Coronary artery (tissue), 2 donors: Measurements from ENCODE around the gene SLFNL1.
A peak's percentile ranks its signal among the peaks of the same experiment; 100 is the strongest.

Source experiments
- DNase-seq: peaks from one replicate; pipeline ENCODE4 v3.0.0-alpha.2; 2017; ENCODE audit warnings: low spot score
- H3K27ac ChIP-seq, 2 donors: fragments of 200-600 bp; sonication (generic); one replicate each; pipeline ENCODE4 v1.5.1; 2016 to 2019
- H3K4me3 ChIP-seq: fragments of 200-600 bp; sonication (generic); 2 replicates; pipeline ENCODE4 v1.5.1; 2016; ENCODE audit warnings: mild to moderate bottlenecking, moderate library complexity
- TF ChIP-seq, protein P1 (sequence below): fragments of 200-600 bp; sonication (generic); IDR thresholded peaks from one replicate; pipeline ENCODE4 v1.5.1; 2019; ENCODE audit warnings: antibody characterized with exemption

Gene SLFNL1

DNA sequence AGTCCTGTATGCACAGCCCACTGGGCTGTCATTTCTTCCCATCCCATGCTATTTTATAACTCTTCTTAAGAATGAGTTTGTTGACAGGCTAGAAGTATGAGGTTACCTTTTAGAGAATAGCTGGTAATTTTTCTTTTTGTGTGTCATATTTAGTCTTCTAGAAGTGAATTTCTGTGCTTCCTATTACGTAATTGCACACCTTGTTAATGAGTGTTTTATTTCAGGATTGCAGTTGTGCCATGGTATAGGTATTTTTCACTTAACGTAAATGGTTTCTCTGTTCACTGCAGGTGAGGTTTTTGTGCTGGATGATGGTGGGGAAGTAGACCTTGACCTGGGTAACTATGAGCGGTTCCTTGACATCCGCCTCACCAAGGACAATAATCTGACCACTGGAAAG, 37.0 kb downstream of the SLFNL1 start:
- DNase-seq: no peak
- Histone ChIP-seq H3K27ac (peak overlapping the region in 1 of 2 donors; percentile 86), H3K4me3 (peak overlapping the region; percentile 32)
- TF ChIP-seq, protein P1, sequence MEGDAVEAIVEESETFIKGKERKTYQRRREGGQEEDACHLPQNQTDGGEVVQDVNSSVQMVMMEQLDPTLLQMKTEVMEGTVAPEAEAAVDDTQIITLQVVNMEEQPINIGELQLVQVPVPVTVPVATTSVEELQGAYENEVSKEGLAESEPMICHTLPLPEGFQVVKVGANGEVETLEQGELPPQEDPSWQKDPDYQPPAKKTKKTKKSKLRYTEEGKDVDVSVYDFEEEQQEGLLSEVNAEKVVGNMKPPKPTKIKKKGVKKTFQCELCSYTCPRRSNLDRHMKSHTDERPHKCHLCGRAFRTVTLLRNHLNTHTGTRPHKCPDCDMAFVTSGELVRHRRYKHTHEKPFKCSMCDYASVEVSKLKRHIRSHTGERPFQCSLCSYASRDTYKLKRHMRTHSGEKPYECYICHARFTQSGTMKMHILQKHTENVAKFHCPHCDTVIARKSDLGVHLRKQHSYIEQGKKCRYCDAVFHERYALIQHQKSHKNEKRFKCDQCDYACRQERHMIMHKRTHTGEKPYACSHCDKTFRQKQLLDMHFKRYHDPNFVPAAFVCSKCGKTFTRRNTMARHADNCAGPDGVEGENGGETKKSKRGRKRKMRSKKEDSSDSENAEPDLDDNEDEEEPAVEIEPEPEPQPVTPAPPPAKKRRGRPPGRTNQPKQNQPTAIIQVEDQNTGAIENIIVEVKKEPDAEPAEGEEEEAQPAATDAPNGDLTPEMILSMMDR: no peak

DNA sequence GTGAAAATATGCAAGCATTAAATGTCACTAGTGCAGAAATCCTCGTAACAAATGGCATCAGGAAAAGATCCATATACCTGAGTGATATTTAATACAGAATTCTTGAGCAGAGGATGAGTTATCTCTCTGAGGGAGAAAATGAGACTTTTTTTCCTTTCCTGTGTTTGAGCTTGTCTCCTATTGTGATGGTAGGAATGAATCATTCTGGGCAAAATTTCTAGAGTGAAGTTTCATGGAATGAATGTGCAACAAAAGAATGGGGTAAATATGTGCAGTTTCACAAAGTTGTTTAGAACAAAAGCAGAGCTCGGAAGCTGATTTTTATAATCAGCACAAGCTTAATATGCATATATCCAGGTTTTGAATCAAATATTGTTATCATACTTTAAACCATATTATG, 37.5 kb downstream of the SLFNL1 start:
- Histone ChIP-seq H3K27ac (peak overlapping the region; percentile 86 to 95), H3K4me3 (peak overlapping the region; percentile 32)
- DNase-seq: no peak
- TF ChIP-seq, protein P1: no peak

DNA sequence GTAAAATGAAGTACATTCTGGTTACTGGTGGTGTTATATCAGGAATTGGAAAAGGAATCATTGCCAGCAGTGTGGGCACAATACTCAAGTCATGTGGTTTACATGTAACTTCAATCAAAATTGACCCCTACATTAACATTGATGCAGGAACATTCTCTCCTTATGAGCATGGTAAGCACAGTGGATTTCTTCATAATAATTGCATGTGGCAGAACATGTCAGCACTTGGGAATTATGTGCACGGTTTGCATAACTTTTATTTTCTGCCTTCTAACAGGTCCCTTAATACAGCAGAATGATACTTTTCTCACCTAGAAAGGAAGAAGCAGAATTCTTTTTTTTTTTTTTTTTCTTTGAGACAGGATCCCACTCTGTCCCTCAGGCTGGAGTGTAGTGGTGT, 38.2 kb downstream of the SLFNL1 start:
- DNase-seq: no peak
- H3K27ac ChIP-seq: peak overlapping the region; percentile 86 to 95
- TF ChIP-seq, protein P1: no peak
- peak overlapping the region; percentile 88 for H3K4me3 ChIP-seq

DNA sequence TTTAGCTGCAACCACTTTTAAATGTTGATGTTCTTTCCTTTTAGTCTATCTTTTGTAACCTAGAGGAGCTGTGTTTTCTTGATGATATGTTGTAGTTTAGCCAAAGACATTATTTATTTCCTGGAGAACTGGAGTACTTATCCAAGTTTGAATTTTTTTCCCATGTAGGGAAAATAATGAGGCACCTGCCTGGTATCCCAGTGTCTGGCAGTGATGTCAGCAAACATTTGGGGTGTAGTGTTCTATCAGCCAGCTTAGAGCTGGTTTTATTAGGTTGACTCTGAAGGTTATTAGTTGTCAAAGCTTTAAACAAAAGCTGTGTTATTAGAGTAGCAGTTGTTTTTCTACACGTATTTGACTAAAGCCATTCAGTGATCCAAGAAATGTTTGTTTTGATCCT, 38.8 kb downstream of the SLFNL1 start:
- H3K27ac ChIP-seq: peak overlapping the region; percentile 86 to 95
- TF ChIP-seq, protein P1: no peak
- H3K4me3 ChIP-seq: peak overlapping the region; percentile 88
- no peak for DNase-seq

DNA sequence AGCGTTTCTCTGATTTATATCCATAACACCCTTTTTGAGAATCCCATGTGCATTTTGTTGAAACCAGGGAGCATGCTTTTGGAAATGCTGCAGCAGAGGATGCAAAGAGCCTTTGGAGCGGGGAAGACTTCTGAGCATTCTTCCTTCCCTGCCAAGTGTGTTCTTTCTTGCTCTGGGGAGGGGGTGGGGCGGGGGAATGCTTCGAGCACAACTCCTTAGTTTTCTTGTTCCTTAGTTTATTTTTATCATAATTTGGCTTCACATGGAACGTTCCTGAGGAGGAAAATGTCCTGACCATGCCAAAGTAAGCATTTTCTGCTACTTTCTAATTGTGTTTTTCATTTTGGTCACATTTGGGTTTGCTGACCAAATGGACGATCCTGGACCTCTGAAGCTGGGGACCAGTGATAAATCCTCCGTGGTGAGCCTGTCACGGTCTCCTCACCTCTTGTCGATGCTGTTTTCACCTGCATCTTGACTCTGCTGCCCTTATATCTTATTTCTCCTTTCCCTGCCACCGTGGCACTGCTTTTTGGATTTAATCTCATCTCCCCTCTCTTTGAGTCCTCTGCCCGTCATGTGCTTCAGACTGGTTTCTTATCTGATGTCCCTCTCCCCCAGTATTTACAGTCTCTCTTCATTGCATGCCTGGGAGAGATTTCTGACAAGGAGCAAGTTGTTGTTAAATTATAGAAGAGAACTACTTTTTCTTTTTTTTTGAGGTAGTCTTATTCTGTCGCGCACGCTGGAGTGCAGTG, 39.7 kb downstream of the SLFNL1 start:
- H3K27ac ChIP-seq: peak overlapping the region; percentile 95 to 98
- TF ChIP-seq, protein P1: no peak
- DNase-seq: peak; percentile 88
- H3K4me3 ChIP-seq: peak overlapping the region; percentile 88

DNA sequence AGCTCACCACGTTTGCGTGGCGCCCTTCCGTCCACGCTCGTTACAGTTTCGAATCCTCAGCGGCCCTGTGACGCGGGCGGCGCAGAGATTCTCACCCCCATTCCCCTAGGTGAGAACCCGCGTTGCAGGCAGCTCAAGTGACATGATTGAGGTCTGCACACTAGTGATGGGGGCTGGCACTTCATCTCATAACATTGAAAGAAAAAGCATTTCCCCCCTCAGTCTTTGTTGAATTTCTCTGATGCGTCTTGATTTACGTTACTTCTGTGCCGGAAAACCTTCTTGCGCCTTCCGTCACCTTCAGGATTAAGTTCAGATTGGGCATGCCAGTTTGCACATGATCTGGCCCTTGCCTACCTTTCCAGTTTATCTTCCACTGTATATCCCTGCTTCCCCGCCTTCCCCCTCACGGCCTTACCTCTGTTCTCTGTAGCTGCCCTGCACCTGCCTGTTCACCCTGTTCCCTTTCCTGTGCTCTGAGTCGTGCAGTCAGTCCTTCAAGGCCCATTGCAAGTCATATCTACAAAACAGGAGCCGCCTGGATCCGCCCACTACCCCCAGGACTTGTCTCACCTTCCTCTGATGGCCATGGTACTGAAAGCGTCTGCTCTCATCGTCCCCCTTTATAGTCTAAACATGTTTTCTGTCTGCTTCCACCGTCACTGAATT, 40.9 kb downstream of the SLFNL1 start:
- peak overlapping the region; percentile 95 to 98 for H3K27ac ChIP-seq
- TF ChIP-seq, protein P1: no peak
- H3K4me3 ChIP-seq: peak overlapping the region; percentile 88
- DNase-seq: no peak

DNA sequence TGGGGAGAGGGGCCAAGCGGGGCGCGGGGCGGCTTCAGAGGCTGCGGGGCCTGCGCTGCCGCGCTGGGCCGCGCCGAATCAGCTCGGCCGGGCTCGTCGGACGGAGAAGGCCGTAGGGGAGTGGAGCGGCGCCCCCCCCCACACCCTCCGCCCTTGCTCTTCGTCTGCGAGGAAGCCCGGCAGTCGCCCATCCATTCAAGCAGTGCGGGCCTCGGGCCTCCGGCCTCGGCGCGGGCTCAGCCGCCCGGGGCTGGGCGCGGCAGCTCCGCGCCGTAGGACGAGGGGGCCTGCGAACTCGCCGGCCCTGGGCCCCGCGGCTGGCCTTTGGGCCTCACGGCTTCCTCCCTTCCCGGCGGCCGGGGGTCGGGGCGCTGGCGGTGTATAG, 41.5 kb downstream of the SLFNL1 start:
- H3K27ac ChIP-seq: peak overlapping the region; percentile 95 to 98
- peak overlapping the region; percentile 88 for H3K4me3 ChIP-seq
- TF ChIP-seq, protein P1: no peak
- DNase-seq: no peak
